Rectal smooth muscle tissue (tissue), 1 donor: Measurements from ENCODE around the gene EPHA8.

ENCODE experiments used
- H3K27ac ChIP-seq: one replicate; pipeline ENCODE4 v1.7.0; 2013; ENCODE audit warnings: low read depth, low read length, inconsistent platforms
- H3K27me3 ChIP-seq: one replicate; pipeline ENCODE4 v1.7.0; 2013; ENCODE audit warnings: low read length; ENCODE audit not compliant: control insufficient read depth, insufficient read depth
- H3K36me3 ChIP-seq: one replicate; pipeline ENCODE4 v1.7.0; 2013; ENCODE audit warnings: low read length; ENCODE audit not compliant: control insufficient read depth, insufficient read depth
- H3K4me1 ChIP-seq: one replicate; pipeline ENCODE4 v1.7.0; 2013; ENCODE audit warnings: low read length; ENCODE audit not compliant: control insufficient read depth, insufficient read depth
- H3K4me3 ChIP-seq: one replicate; pipeline ENCODE4 v1.7.0; 2013; ENCODE audit warnings: low read length
- H3K9ac ChIP-seq: one replicate; pipeline ENCODE4 v1.7.0; 2013; ENCODE audit warnings: low read length

The EPHA8 gene

GRCh38 chr1:22637907-22638445 is 74.7 kb downstream of the EPHA8 start:
- Histone ChIP-seq H3K4me3 (no peak overlapping the region), H3K9ac (no peak overlapping the region), H3K36me3 (no peaks in the 10 kb centered on the region), H3K4me1 (no peaks in the 10 kb centered on the region), H3K27ac (no peak overlapping the region), H3K27me3 (no peaks in the 10 kb centered on the region)

GRCh38 chr1:22638476-22639234 is 75.4 kb downstream of the EPHA8 start:
- Histone ChIP-seq H3K4me1 (no peaks in the 10 kb centered on the region), H3K36me3 (no peaks in the 10 kb centered on the region), H3K9ac (no peak overlapping the region), H3K27ac (no peak overlapping the region), H3K27me3 (no peaks in the 10 kb centered on the region), H3K4me3 (no peak overlapping the region)

- Histone ChIP-seq H3K36me3 (no peaks in the 10 kb centered on the region), H3K4me3 (no peak overlapping the region), H3K9ac (no peak overlapping the region), H3K27ac (no peak overlapping the region), H3K4me1 (no peaks in the 10 kb centered on the region), H3K27me3 (no peaks in the 10 kb centered on the region)
Observed at GRCh38 chr1:22639286-22639685, 76.0 kb downstream of the EPHA8 start.

GRCh38 chr1:22641247-22641646 is 78.0 kb downstream of the EPHA8 start:
- Histone ChIP-seq H3K36me3 (no peaks in the 10 kb centered on the region), H3K9ac (no peak overlapping the region), H3K4me3 (no peak overlapping the region), H3K27ac (no peak overlapping the region), H3K4me1 (no peaks in the 10 kb centered on the region), H3K27me3 (no peaks in the 10 kb centered on the region)

- Histone ChIP-seq H3K4me3 (no peak overlapping the region), H3K36me3 (no peaks in the 10 kb centered on the region), H3K27ac (no peak overlapping the region), H3K4me1 (no peaks in the 10 kb centered on the region), H3K27me3 (no peaks in the 10 kb centered on the region), H3K9ac (no peak overlapping the region)
Observed at GRCh38 chr1:22641906-22642636, 78.8 kb downstream of the EPHA8 start.

GRCh38 chr1:22643381-22643780 is 80.1 kb downstream of the EPHA8 start, which contains the start of gene C1QC:
Gene C1QC (plus strand): TSS chr1:22643633. CDS start chr1:22644024, 391 bp downstream.
- H3K36me3 ChIP-seq, result no peaks in the 10 kb centered on the region
- peak within 1 kb of the TSS; percentile 52 for H3K27ac ChIP-seq
- no peak within 1 kb of the TSS for H3K4me3 ChIP-seq
- no peaks in the 10 kb centered on the region for H3K4me1 ChIP-seq
- H3K9ac ChIP-seq, result no peak within 1 kb of the TSS
- H3K27me3 ChIP-seq, result no peaks in the 10 kb centered on the region

GRCh38 chr1:22643928-22644327 is 80.6 kb downstream of the EPHA8 start:
- Histone ChIP-seq H3K9ac (no peak overlapping the region), H3K36me3 (no peaks in the 10 kb centered on the region), H3K27ac (peak overlapping the region; percentile 52), H3K4me1 (no peaks in the 10 kb centered on the region), H3K27me3 (no peaks in the 10 kb centered on the region), H3K4me3 (no peak overlapping the region)

- H3K4me3 ChIP-seq, result no peak overlapping the region
- H3K4me1 ChIP-seq, result no peaks in the 10 kb centered on the region
- no peaks in the 10 kb centered on the region for H3K27me3 ChIP-seq
- H3K9ac ChIP-seq, result no peak overlapping the region
- H3K27ac ChIP-seq, result no peak overlapping the region
- H3K36me3 ChIP-seq, result no peaks in the 10 kb centered on the region
Observed at GRCh38 chr1:22645931-22646330, 82.6 kb downstream of the EPHA8 start.

GRCh38 chr1:22646384-22646783 is 83.1 kb downstream of the EPHA8 start:
- no peaks in the 10 kb centered on the region for H3K4me1 ChIP-seq
- H3K27ac ChIP-seq, result no peak overlapping the region
- H3K36me3 ChIP-seq, result no peaks in the 10 kb centered on the region
- no peak overlapping the region for H3K4me3 ChIP-seq
- H3K27me3 ChIP-seq, result no peaks in the 10 kb centered on the region
- H3K9ac ChIP-seq, result no peak overlapping the region

- Histone ChIP-seq H3K9ac (no peak overlapping the region), H3K4me1 (no peaks in the 10 kb centered on the region), H3K36me3 (no peaks in the 10 kb centered on the region), H3K27me3 (no peaks in the 10 kb centered on the region), H3K4me3 (no peak overlapping the region), H3K27ac (no peak overlapping the region)
Observed at GRCh38 chr1:22650089-22650693, 86.9 kb downstream of the EPHA8 start.

- Histone ChIP-seq H3K27ac (no peak overlapping the region), H3K9ac (no peak overlapping the region), H3K4me3 (no peak overlapping the region), H3K4me1 (no peaks in the 10 kb centered on the region), H3K27me3 (peaks cover 2% of the 10 kb centered on the region), H3K36me3 (no peaks in the 10 kb centered on the region)
Observed at GRCh38 chr1:22651941-22652856, 88.9 kb downstream of the EPHA8 start.
